ENCODE measurements around the gene PADI4. TPM values are rescaled to one million over a fixed set of nuclear protein-coding genes. Genes with fewer than 3 reads are reported as not detected.

Gene PADI4
- total and polyA plus RNA-seq, 2 experiments from 2014 or later, result not detected

- no peak for DNase-seq (ENCODE audit: low read depth in 1 of 2, low spot score in 1 of 2)
- no peak for TF ChIP-seq CTCF (IDR thresholded peaks at IDR 0.05; ENCODE audit: low read depth, low read length)
- no peaks in the 10 kb centered on the region for H3K36me3 ChIP-seq
- no peaks in the 10 kb centered on the region for H3K4me1 ChIP-seq (ENCODE audit: low read depth)
- H3K27ac ChIP-seq, result no peak overlapping the region
- no peaks in the 10 kb centered on the region for H3K9me3 ChIP-seq (ENCODE audit: low read depth)
- H3K4me3 ChIP-seq, result no peak overlapping the region
- no peaks in the 10 kb centered on the region for H3K27me3 ChIP-seq
Observed at GRCh38 chr1:17306921-17307320, 1.1 kb upstream of the PADI4 start.

GRCh38 chr1:17307329-17307728, 668 bp upstream of the PADI4 start:
- Histone ChIP-seq H3K27me3 (no peaks in the 10 kb centered on the region), H3K4me1 (ENCODE audit: low read depth) (no peaks in the 10 kb centered on the region), H3K27ac (no peak overlapping the region), H3K9me3 (ENCODE audit: low read depth) (no peaks in the 10 kb centered on the region), H3K36me3 (no peaks in the 10 kb centered on the region), H3K4me3 (no peak overlapping the region)
- no peak for DNase-seq (ENCODE audit: low read depth in 1 of 2, low spot score in 1 of 2)
- TF ChIP-seq CTCF (IDR thresholded peaks at IDR 0.05; ENCODE audit: low read depth, low read length), result no peak

- H3K36me3 ChIP-seq, result no peaks in the 10 kb centered on the region
- no peaks in the 10 kb centered on the region for H3K27me3 ChIP-seq
- DNase-seq (ENCODE audit: low read depth in 1 of 2, low spot score in 1 of 2), result no peak
- H3K27ac ChIP-seq, result no peak overlapping the region
- H3K9me3 ChIP-seq (ENCODE audit: low read depth), result no peaks in the 10 kb centered on the region
- H3K4me3 ChIP-seq, result no peak overlapping the region
- TF ChIP-seq CTCF (IDR thresholded peaks at IDR 0.05; ENCODE audit: low read depth, low read length), result no peak
- H3K4me1 ChIP-seq (ENCODE audit: low read depth), result no peaks in the 10 kb centered on the region
Observed at GRCh38 chr1:17308593-17308992, 596 bp downstream of the PADI4 start.

- Histone ChIP-seq H3K4me3 (no peak overlapping the region), H3K4me1 (ENCODE audit: low read depth) (no peaks in the 10 kb centered on the region), H3K27ac (no peak overlapping the region), H3K36me3 (no peaks in the 10 kb centered on the region), H3K9me3 (ENCODE audit: low read depth) (no peaks in the 10 kb centered on the region), H3K27me3 (no peaks in the 10 kb centered on the region)
- DNase-seq (ENCODE audit: low read depth in 1 of 2, low spot score in 1 of 2), result no peak
- no peak for TF ChIP-seq CTCF (IDR thresholded peaks at IDR 0.05; ENCODE audit: low read depth, low read length)
Observed at GRCh38 chr1:17309426-17310067, 1.6 kb downstream of the PADI4 start.

- Histone ChIP-seq H3K27ac (no peak overlapping the region), H3K4me1 (ENCODE audit: low read depth) (no peaks in the 10 kb centered on the region), H3K36me3 (no peaks in the 10 kb centered on the region), H3K9me3 (ENCODE audit: low read depth) (no peaks in the 10 kb centered on the region), H3K4me3 (no peak overlapping the region), H3K27me3 (no peaks in the 10 kb centered on the region)
- no peak for TF ChIP-seq CTCF (IDR thresholded peaks at IDR 0.05; ENCODE audit: low read depth, low read length)
- no peak for DNase-seq (ENCODE audit: low read depth in 1 of 2, low spot score in 1 of 2)
Observed at GRCh38 chr1:17310068-17310640, 2.2 kb downstream of the PADI4 start.

All from cardiac muscle cell (in vitro differentiated cells and primary cell).